ENCODE data around the gene KCNJ3.

The KCNJ3 gene

GRCh38 chr2:154706660-154707059 lies 8.2 kb downstream of the KCNJ3 start:
- no peak for DNase-seq
- H3K9me3 ChIP-seq (replicated peaks; ENCODE audit: insufficient read depth, low read length), result no peaks in the 10 kb centered on the region
- H3K4me1 ChIP-seq (ENCODE audit: low read length), result no peaks in the 10 kb centered on the region
- no peaks in the 10 kb centered on the region for H3K27me3 ChIP-seq (replicated peaks; ENCODE audit: insufficient read depth, low read length)
- H3K9me2 ChIP-seq (replicated peaks; ENCODE audit: insufficient read depth, low read length), result no peaks in the 10 kb centered on the region
- no peaks in the 10 kb centered on the region for H4K20me1 ChIP-seq (ENCODE audit: insufficient read depth, low read length)
- no peak overlapping the region for H3K27ac ChIP-seq (ENCODE audit: low read length)
- no peak overlapping the region for H3K9ac ChIP-seq (ENCODE audit: low read length)
- no peaks in the 10 kb centered on the region for H3K36me3 ChIP-seq (replicated peaks; ENCODE audit: insufficient read depth, low read length)
- H3F3A ChIP-seq (ENCODE audit: insufficient read depth, low read length), result no peaks in the 10 kb centered on the region
- H3K4me2 ChIP-seq (ENCODE audit: low read depth, low read length), result 0 out of 2 replicates have a peak overlapping the region, but pooled peaks have one; percentile 9
- H3K79me2 ChIP-seq (ENCODE audit: low read length), result no peaks in the 10 kb centered on the region
- H2AFZ ChIP-seq (ENCODE audit: low read length), result no peak overlapping the region
- H3K4me3 ChIP-seq (ENCODE audit: low read length), result no peak overlapping the region
- TF ChIP-seq CTCF (IDR thresholded peaks at IDR 0.05; ENCODE audit: low read length), result no peak
- no peak for TF ChIP-seq EZH2phosphoT487 (IDR thresholded peaks at IDR 0.05; ENCODE audit: low read length)
- no peak for TF ChIP-seq EZH2 (optimal IDR thresholded peaks at IDR 0.05; ENCODE audit: low read depth, low read length)

DNA sequence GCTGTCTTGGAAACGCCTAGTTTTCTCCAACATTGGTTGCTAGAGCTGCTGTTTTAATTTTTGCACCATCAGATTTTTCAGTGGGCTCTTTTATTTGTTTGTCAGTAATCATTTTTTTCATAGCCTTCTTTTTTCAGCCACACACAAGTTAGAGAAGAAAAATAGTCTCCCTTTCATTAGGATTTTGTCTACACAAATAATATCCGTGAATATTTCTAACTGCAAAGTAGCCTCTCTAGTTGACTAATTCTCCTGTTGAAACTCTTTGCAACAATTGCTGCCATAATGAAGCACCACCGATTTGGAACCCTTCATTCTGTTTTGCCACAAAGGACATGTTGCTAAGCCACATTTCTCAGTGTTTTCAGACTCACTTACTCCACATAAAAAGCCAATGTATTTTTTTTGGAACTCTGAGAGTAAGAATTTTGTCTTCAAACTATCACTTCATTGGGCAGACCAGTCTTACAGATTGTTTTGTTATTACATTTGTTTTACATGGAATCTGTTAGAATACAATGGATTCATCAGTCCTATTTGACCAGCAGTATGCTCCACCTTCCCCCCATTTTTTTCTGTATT lies 9.6 kb downstream of the KCNJ3 start:
- TF ChIP-seq EZH2phosphoT487 (IDR thresholded peaks at IDR 0.05; ENCODE audit: low read length), result no peak
- no peak for TF ChIP-seq CTCF (IDR thresholded peaks at IDR 0.05; ENCODE audit: low read length)
- no peak for TF ChIP-seq EZH2 (optimal IDR thresholded peaks at IDR 0.05; ENCODE audit: low read depth, low read length)
- Histone ChIP-seq H3K27me3 (replicated peaks; ENCODE audit: insufficient read depth, low read length) (no peaks in the 10 kb centered on the region), H4K20me1 (ENCODE audit: insufficient read depth, low read length) (no peaks in the 10 kb centered on the region), H3K4me1 (ENCODE audit: low read length) (no peaks in the 10 kb centered on the region), H2AFZ (ENCODE audit: low read length) (no peak overlapping the region), H3F3A (ENCODE audit: insufficient read depth, low read length) (no peaks in the 10 kb centered on the region), H3K27ac (ENCODE audit: low read length) (no peak overlapping the region), H3K4me2 (ENCODE audit: low read depth, low read length) (no peak overlapping the region), H3K36me3 (replicated peaks; ENCODE audit: insufficient read depth, low read length) (no peaks in the 10 kb centered on the region), H3K9ac (ENCODE audit: low read length) (no peak overlapping the region), H3K9me2 (replicated peaks; ENCODE audit: insufficient read depth, low read length) (no peaks in the 10 kb centered on the region), H3K4me3 (ENCODE audit: low read length) (no peak overlapping the region), H3K79me2 (ENCODE audit: low read length) (no peaks in the 10 kb centered on the region), H3K9me3 (replicated peaks; ENCODE audit: insufficient read depth, low read length) (no peaks in the 10 kb centered on the region)
- DNase-seq, result no peak

DNA sequence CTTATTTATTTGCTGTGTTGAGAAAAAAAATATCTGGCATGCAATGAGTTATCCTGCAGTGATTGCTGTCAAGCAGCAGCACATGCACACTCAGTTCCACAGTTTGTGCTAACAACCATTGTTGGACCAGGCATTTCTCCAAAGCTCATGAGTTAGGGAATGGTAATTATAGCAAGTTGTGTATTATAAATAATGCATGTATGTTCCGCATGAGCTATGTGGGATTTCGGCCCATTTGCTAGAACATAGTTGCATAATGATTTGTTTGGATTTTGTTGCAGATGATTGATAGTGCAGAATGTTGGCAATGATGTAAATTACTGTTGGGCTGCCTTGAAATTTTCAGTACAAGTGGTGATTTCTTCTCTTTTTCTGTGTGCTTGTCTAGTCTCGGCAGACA lies 10.7 kb downstream of the KCNJ3 start:
- TF ChIP-seq EZH2 (optimal IDR thresholded peaks at IDR 0.05; ENCODE audit: low read depth, low read length) (no peak), CTCF (IDR thresholded peaks at IDR 0.05; ENCODE audit: low read length) (no peak), EZH2phosphoT487 (IDR thresholded peaks at IDR 0.05; ENCODE audit: low read length) (no peak)
- DNase-seq, result no peak
- Histone ChIP-seq H3K9me3 (replicated peaks; ENCODE audit: insufficient read depth, low read length) (no peaks in the 10 kb centered on the region), H3K4me1 (ENCODE audit: low read length) (no peaks in the 10 kb centered on the region), H3K9ac (ENCODE audit: low read length) (no peak overlapping the region), H3K79me2 (ENCODE audit: low read length) (no peaks in the 10 kb centered on the region), H3K9me2 (replicated peaks; ENCODE audit: insufficient read depth, low read length) (no peaks in the 10 kb centered on the region), H3F3A (ENCODE audit: insufficient read depth, low read length) (no peaks in the 10 kb centered on the region), H3K36me3 (replicated peaks; ENCODE audit: insufficient read depth, low read length) (no peaks in the 10 kb centered on the region), H4K20me1 (ENCODE audit: insufficient read depth, low read length) (no peaks in the 10 kb centered on the region), H3K4me3 (ENCODE audit: low read length) (no peak overlapping the region), H3K4me2 (ENCODE audit: low read depth, low read length) (no peak overlapping the region), H3K27ac (ENCODE audit: low read length) (no peak overlapping the region), H3K27me3 (replicated peaks; ENCODE audit: insufficient read depth, low read length) (no peaks in the 10 kb centered on the region), H2AFZ (ENCODE audit: low read length) (no peak overlapping the region)
